OCI-LY1 (cell line): Measurements from ENCODE around the gene RAD9B.
"Not testable (repeated sequence)": the region's sequence is repeated elsewhere in the genome, so short reads cannot be mapped to it uniquely, and the experiment has no call there.

Experiments used
- H2AFZ ChIP-seq: fragments of 200-600 bp; sonication (generic), shearing (Covaris generic); 2 replicates; pipeline ENCODE4 v1.6.0; 2014; ENCODE audit warnings: antibody characterized with exemption, mild to moderate bottlenecking, low read length
- H3F3A ChIP-seq: fragments of 200-600 bp; sonication (generic), shearing (Covaris generic); 2 replicates; pipeline ENCODE4 v1.6.0; 2014; ENCODE audit warnings: mild to moderate bottlenecking, antibody characterized with exemption, low read length, moderate library complexity; ENCODE audit not compliant: insufficient read depth
- H3K27ac ChIP-seq: fragments of 200-600 bp; sonication (generic); 2 replicates; pipeline ENCODE4 v1.5.1; 2014; ENCODE audit warnings: low read length, mixed run types, mild to moderate bottlenecking, low read depth; ENCODE audit not compliant: poor library complexity, severe bottlenecking
- H3K27me3 ChIP-seq: fragments of 200-600 bp; sonication (generic); 2 replicates; pipeline ENCODE4 v1.6.0; 2014; ENCODE audit warnings: antibody characterized with exemption, mild to moderate bottlenecking, low read length, moderate library complexity; ENCODE audit not compliant: insufficient read depth
- H3K36me3 ChIP-seq: fragments of 200-600 bp; sonication (generic); 2 replicates; pipeline ENCODE4 v1.6.1; 2014; ENCODE audit warnings: mild to moderate bottlenecking, antibody characterized with exemption, low read length, moderate library complexity, mixed read lengths; ENCODE audit not compliant: insufficient read depth
- H3K4me1 ChIP-seq: fragments of 200-600 bp; sonication (generic); 2 replicates; pipeline ENCODE4 v1.5.1; 2014; ENCODE audit warnings: mild to moderate bottlenecking, low read length, moderate library complexity; ENCODE audit not compliant: insufficient read depth, severe bottlenecking
- H3K4me2 ChIP-seq: fragments of 200-600 bp; sonication (generic), shearing (Covaris generic); 2 replicates; pipeline ENCODE4 v1.6.1; 2014; ENCODE audit warnings: low read length
- H3K4me3 ChIP-seq: fragments of 200-600 bp; sonication (generic); 2 replicates; pipeline ENCODE4 v1.5.1; 2014; ENCODE audit warnings: low read length, low read depth, mild to moderate bottlenecking, mixed read lengths; ENCODE audit not compliant: poor library complexity, severe bottlenecking
- H3K79me2 ChIP-seq: fragments of 200-600 bp; shearing (Covaris generic); 2 replicates; pipeline ENCODE4 v1.6.1; 2016; ENCODE audit warnings: mixed run types, low read length, mixed read lengths; ENCODE audit not compliant: insufficient read depth
- H3K9ac ChIP-seq: fragments of 200-600 bp; sonication (generic), shearing (Covaris generic); 2 replicates; pipeline ENCODE4 v1.6.1; 2014; ENCODE audit warnings: mild to moderate bottlenecking, low read length, mixed read lengths
- H3K9me2 ChIP-seq: fragments of 200-600 bp; sonication (generic), shearing (Covaris generic); 2 replicates; pipeline ENCODE4 v1.6.1; 2014; ENCODE audit warnings: low read depth, mild to moderate bottlenecking, low read length, mixed read lengths
- H3K9me3 ChIP-seq: fragments of 200-600 bp; shearing (Covaris generic); 2 replicates; pipeline ENCODE4 v1.6.1; 2014; ENCODE audit warnings: low read length, mixed read lengths
- H4K20me1 ChIP-seq: fragments of 200-600 bp; sonication (generic), shearing (Covaris generic); 2 replicates; pipeline ENCODE4 v1.6.0; 2016; ENCODE audit warnings: mild to moderate bottlenecking, low read length; ENCODE audit not compliant: insufficient read depth
- EZH2 ChIP-seq: fragments of 200-600 bp; sonication (generic), shearing (Covaris generic); IDR thresholded peaks from 2 replicates; pipeline ENCODE4 v1.8.0; 2017; ENCODE audit warnings: borderline replicate concordance, mixed run types, mild to moderate bottlenecking, antibody characterized with exemption, low read length, moderate library complexity, mixed read lengths
- TF ChIP-seq, protein P1 (sequence below): fragments of 200-600 bp; sonication (generic), shearing (Covaris generic); IDR thresholded peaks from 2 replicates; pipeline ENCODE4 v1.5.1; 2017; ENCODE audit warnings: mild to moderate bottlenecking, antibody characterized with exemption, low read length, moderate library complexity, mixed read lengths

The RAD9B gene

DNA sequence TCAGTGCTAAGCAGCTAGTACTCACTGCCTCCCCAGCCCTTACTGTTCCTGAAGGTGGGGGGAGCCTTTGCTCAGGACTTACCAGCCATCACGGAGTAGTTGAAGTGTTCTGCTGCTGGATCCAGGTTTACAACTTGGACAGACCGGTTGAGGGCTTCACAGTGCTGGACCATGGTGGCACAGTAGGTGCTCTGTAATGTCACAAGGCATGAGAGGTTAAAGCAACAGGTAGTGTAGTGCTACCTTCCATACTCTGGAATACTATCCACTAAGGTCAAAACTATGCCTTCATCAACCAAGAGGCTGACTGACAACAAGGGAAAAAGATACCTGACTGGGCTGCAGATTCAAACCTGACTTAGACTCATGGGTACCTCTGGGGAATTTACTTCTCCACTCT lies 37.1 kb upstream of the RAD9B start:
- no peaks in the 10 kb centered on the region for H3F3A ChIP-seq
- no peak overlapping the region for H3K27ac ChIP-seq
- no peak overlapping the region for H2AFZ ChIP-seq
- peaks cover 4% of the 10 kb centered on the region; the same call in 1 of the 2 replicates for H3K36me3 ChIP-seq
- H3K79me2 ChIP-seq = peaks cover 10% of the 10 kb centered on the region
- H3K4me2 ChIP-seq = no peak overlapping the region
- H3K9me3 ChIP-seq = no peaks in the 10 kb centered on the region
- no peaks in the 10 kb centered on the region for H4K20me1 ChIP-seq
- H3K4me1 ChIP-seq = peaks cover 16% of the 10 kb centered on the region
- no peaks in the 10 kb centered on the region for H3K9me2 ChIP-seq
- no peak overlapping the region for H3K4me3 ChIP-seq
- no peak for TF ChIP-seq EZH2
- TF ChIP-seq, protein P1, sequence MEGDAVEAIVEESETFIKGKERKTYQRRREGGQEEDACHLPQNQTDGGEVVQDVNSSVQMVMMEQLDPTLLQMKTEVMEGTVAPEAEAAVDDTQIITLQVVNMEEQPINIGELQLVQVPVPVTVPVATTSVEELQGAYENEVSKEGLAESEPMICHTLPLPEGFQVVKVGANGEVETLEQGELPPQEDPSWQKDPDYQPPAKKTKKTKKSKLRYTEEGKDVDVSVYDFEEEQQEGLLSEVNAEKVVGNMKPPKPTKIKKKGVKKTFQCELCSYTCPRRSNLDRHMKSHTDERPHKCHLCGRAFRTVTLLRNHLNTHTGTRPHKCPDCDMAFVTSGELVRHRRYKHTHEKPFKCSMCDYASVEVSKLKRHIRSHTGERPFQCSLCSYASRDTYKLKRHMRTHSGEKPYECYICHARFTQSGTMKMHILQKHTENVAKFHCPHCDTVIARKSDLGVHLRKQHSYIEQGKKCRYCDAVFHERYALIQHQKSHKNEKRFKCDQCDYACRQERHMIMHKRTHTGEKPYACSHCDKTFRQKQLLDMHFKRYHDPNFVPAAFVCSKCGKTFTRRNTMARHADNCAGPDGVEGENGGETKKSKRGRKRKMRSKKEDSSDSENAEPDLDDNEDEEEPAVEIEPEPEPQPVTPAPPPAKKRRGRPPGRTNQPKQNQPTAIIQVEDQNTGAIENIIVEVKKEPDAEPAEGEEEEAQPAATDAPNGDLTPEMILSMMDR = no peak
- no peak overlapping the region for H3K9ac ChIP-seq
- H3K27me3 ChIP-seq = no peaks in the 10 kb centered on the region

GRCh38 chr12:110465765-110466164 lies 36.4 kb upstream of the RAD9B start:
- H3K4me2 ChIP-seq, H3K79me2 ChIP-seq: not testable (repeated sequence)

DNA sequence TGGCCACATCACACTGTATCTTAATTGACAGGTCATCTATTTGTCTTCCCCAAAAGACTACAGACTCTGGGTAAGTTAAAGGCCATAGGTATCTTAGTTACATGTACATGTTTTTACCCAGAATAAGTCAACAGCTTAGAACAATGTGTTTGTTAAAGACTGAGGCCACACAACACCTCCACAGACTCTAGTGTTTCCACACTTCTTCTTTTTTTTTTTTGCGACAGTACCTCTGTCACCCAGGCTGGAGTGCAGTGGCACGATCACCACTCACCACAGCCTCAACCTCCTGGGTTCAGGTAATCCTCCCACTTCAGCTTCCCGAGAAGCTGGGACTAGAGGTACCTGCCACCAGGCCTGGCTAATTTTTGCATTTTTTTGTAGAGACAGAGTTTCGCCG lies 35.3 kb upstream of the RAD9B start:
- Histone ChIP-seq H4K20me1 (no peaks in the 10 kb centered on the region), H3K4me2 (peak overlapping the region; percentile 77), H2AFZ (no peak overlapping the region), H3K4me3 (peak overlapping the region; percentile 93), H3K9me2 (no peaks in the 10 kb centered on the region), H3K79me2 (peaks cover 10% of the 10 kb centered on the region), H3K36me3 (peaks cover 8% of the 10 kb centered on the region; the same call in 1 of the 2 replicates), H3K9ac (peak overlapping the region; percentile 99; the same call in 1 of the 2 replicates), H3F3A (no peaks in the 10 kb centered on the region), H3K27ac (no peak overlapping the region), H3K9me3 (no peaks in the 10 kb centered on the region), H3K27me3 (no peaks in the 10 kb centered on the region), H3K4me1 (peaks cover 17% of the 10 kb centered on the region)
- TF ChIP-seq, protein P1 = no peak

More at GRCh38 chr12:110465765-110466164, 36.4 kb upstream of the RAD9B start:
- peaks cover 17% of the 10 kb centered on the region for H3K4me1 ChIP-seq
- H3K9me2 ChIP-seq, H2AFZ ChIP-seq, H3K4me3 ChIP-seq, H3K27me3 ChIP-seq, H3K27ac ChIP-seq, H3K9ac ChIP-seq, H3F3A ChIP-seq, H3K9me3 ChIP-seq, H3K36me3 ChIP-seq, H4K20me1 ChIP-seq: not testable (repeated sequence)

GRCh38 chr12:110467847-110468213 lies 34.3 kb upstream of the RAD9B start:
- Histone ChIP-seq H3K4me2 (peak overlapping the region; percentile 77), H3K79me2 (peaks cover 10% of the 10 kb centered on the region), H2AFZ (no peak overlapping the region), H3K9me2 (no peaks in the 10 kb centered on the region), H3K27me3 (no peaks in the 10 kb centered on the region), H3F3A (no peaks in the 10 kb centered on the region), H3K4me3 (peak overlapping the region; percentile 93), H3K36me3 (peaks cover 8% of the 10 kb centered on the region; the same call in 1 of the 2 replicates), H4K20me1 (no peaks in the 10 kb centered on the region), H3K9me3 (no peaks in the 10 kb centered on the region), H3K27ac (no peak overlapping the region), H3K9ac (peak overlapping the region; percentile 99), H3K4me1 (peaks cover 17% of the 10 kb centered on the region)
- no peak for TF ChIP-seq EZH2
- TF ChIP-seq, protein P1 = no peak
